HepG2 (cell line): ENCODE measurements around the gene DQX1. TPM values are rescaled to one million over a fixed set of nuclear protein-coding genes. Genes with fewer than 3 reads are reported as not detected.

Experiments used
- ARID2 ChIP-seq: sonication (generic); formaldehyde crosslinking; IDR thresholded peaks from 2 replicates; pipeline ENCODE4 v1.8.1; 2022; ENCODE audit warnings: mild to moderate bottlenecking, missing genetic modification reagents, borderline replicate concordance
- CBX5 ChIP-seq: sonication (generic); formaldehyde crosslinking; IDR thresholded peaks from 2 replicates; pipeline ENCODE4 v1.4.0; 2020; ENCODE audit warnings: missing genetic modification reagents, borderline replicate concordance
- CEBPB ChIP-seq: IDR thresholded peaks from 2 replicates; pipeline ENCODE4 v1.6.1; 2011; ENCODE audit warnings: low read depth, low read length, improper control_type of control experiment, borderline replicate concordance
- GTF2F1 ChIP-seq: fragments of 150-350 bp; IDR thresholded peaks from 2 replicates; pipeline ENCODE4 v1.6.1; 2014; ENCODE audit warnings: low read length
- KDM5A ChIP-seq: fragments of 200-600 bp; sonication (generic); IDR thresholded peaks from 2 replicates; pipeline ENCODE4 v1.7.0; 2018; ENCODE audit warnings: antibody characterized with exemption, mild to moderate bottlenecking, low read length, borderline replicate concordance
- PHF20 ChIP-seq: sonication (generic); formaldehyde crosslinking; IDR thresholded peaks from 2 replicates; pipeline ENCODE4 v1.5.0; 2020; ENCODE audit warnings: mild to moderate bottlenecking, missing genetic modification reagents
- POLR2G ChIP-seq: fragments of 200-400 bp; formaldehyde crosslinking; IDR thresholded peaks from 2 replicates; pipeline ENCODE4 v1.6.1; 2018; ENCODE audit warnings: mild to moderate bottlenecking, low read depth, low read length, moderate library complexity
- RBAK ChIP-seq: sonication (generic); formaldehyde crosslinking; IDR thresholded peaks from 2 replicates; pipeline ENCODE4 v1.5.1; 2020; ENCODE audit warnings: mild to moderate bottlenecking, missing genetic modification reagents
- SIN3B ChIP-seq: fragments of 150-350 bp; IDR thresholded peaks from 2 replicates; pipeline ENCODE4 v1.6.1; 2014; ENCODE audit warnings: low read length
- SP1 ChIP-seq, 2 experiments: fragments of 450-650 bp in 1 of 2; sonication (generic) in 1 of 2; formaldehyde crosslinking in 1 of 2; IDR thresholded peaks; 2 replicates each; pipeline versions ENCODE4 v1.4.0 to v1.6.1; 2016 to 2020; ENCODE audit warnings: missing genetic modification reagents in 1 of 2
- ZNF260 ChIP-seq: sonication (generic); formaldehyde crosslinking; IDR thresholded peaks from 2 replicates; pipeline ENCODE4 v1.4.0; 2020; ENCODE audit warnings: missing genetic modification reagents, low read depth, mild to moderate bottlenecking, borderline replicate concordance
- ZNF33A ChIP-seq: sonication (generic); formaldehyde crosslinking; IDR thresholded peaks from 2 replicates; pipeline ENCODE4 v1.5.1; 2020; ENCODE audit warnings: missing genetic modification reagents, mild to moderate bottlenecking, moderate library complexity, borderline replicate concordance
- ZNF34 ChIP-seq: sonication (generic); formaldehyde crosslinking; IDR thresholded peaks from 2 replicates; pipeline ENCODE4 v1.4.0; 2020; ENCODE audit warnings: mild to moderate bottlenecking, missing genetic modification reagents, borderline replicate concordance
- ZNF530 ChIP-seq: sonication (generic); formaldehyde crosslinking; IDR thresholded peaks from 2 replicates; pipeline ENCODE4 v1.5.0; 2020; ENCODE audit warnings: low read depth, mild to moderate bottlenecking, missing genetic modification reagents
- ZNF562 ChIP-seq: sonication (generic); formaldehyde crosslinking; IDR thresholded peaks from 2 replicates; pipeline ENCODE4 v1.8.0; 2022; ENCODE audit warnings: missing genetic modification reagents, borderline replicate concordance
- ZNF569 ChIP-seq: sonication (generic); formaldehyde crosslinking; IDR thresholded peaks from 2 replicates; pipeline ENCODE4 v1.5.0; 2020; ENCODE audit warnings: mild to moderate bottlenecking, missing genetic modification reagents, moderate library complexity, borderline replicate concordance
- ZNF576 ChIP-seq: sonication (generic); formaldehyde crosslinking; IDR thresholded peaks from 2 replicates; pipeline ENCODE4 v1.4.0; 2020; ENCODE audit warnings: mild to moderate bottlenecking, missing genetic modification reagents
- ZNF614 ChIP-seq: IDR thresholded peaks from 2 replicates; pipeline ENCODE4 v1.6.1; 2018; ENCODE audit warnings: missing biosample characterization, missing genetic modification reagents, inconsistent platforms, borderline replicate concordance
- ZNF766 ChIP-seq: sonication (generic); formaldehyde crosslinking; IDR thresholded peaks from 2 replicates; pipeline ENCODE4 v1.5.0; 2020; ENCODE audit warnings: missing genetic modification reagents, borderline replicate concordance
- ZNF790 ChIP-seq: sonication (generic); formaldehyde crosslinking; IDR thresholded peaks from 2 replicates; pipeline ENCODE4 v1.8.0; 2022; ENCODE audit warnings: missing genetic modification reagents, mild to moderate bottlenecking, borderline replicate concordance
- ZSCAN29 ChIP-seq: sonication (generic); formaldehyde crosslinking; conservative IDR thresholded peaks from 2 replicates; pipeline ENCODE4 v1.4.0; 2020; ENCODE audit warnings: mild to moderate bottlenecking, missing genetic modification reagents
- polyA plus RNA-seq, 8 experiments: library from polyadenylated mRNA; depleted of rRNA in 3 of 8; stranded (reverse) in 7 of 8; unstranded in 1 of 8; fragments of >200 nt; fragmentation: Illumina TruSeq in 4 of 8; extraction: Trizol in 4 of 8; gene quantifications; 2 replicates each; pipeline versions ENCODE4 v1.2.1 to v1.2.3, GENCODE V29; 2011 to 2016; ENCODE audit warnings: low read depth in 4 of 8, missing spikeins in 1 of 8, mixed read lengths in 1 of 8; ENCODE audit not compliant: insufficient read depth in 1 of 8
- total RNA-seq, 5 experiments: library from RNA; depleted of rRNA; stranded (reverse); fragments of >200 nt; fragmentation: Illumina TruSeq; extraction: Trizol; gene quantifications; 2 replicates each; pipeline ENCODE4 v1.2.3, GENCODE V29; 2016; ENCODE audit warnings: low read depth in 1 of 5
- TF ChIP-seq, protein P1 (sequence below): sonication (generic); formaldehyde crosslinking; IDR thresholded peaks from 2 replicates; pipeline ENCODE4 v1.8.0; 2022; ENCODE audit warnings: mild to moderate bottlenecking, missing genetic modification reagents, moderate library complexity
- TF ChIP-seq, protein P2 (sequence below): sonication (generic); formaldehyde crosslinking; IDR thresholded peaks from 2 replicates; pipeline ENCODE4 v1.4.0; 2020; ENCODE audit warnings: mild to moderate bottlenecking, low read depth, missing genetic modification reagents
- TF ChIP-seq, protein P3 (sequence below): sonication (generic); formaldehyde crosslinking; conservative IDR thresholded peaks from 2 replicates; pipeline ENCODE4 v1.4.0; 2020; ENCODE audit warnings: missing genetic modification reagents

DQX1 gene
- total and polyA plus RNA-seq, 2 of the 13 experiments (the other 11 are each of a cell fraction or from before 2014, with no cell fraction given), result 27.6 to 89.8 TPM

DNA sequence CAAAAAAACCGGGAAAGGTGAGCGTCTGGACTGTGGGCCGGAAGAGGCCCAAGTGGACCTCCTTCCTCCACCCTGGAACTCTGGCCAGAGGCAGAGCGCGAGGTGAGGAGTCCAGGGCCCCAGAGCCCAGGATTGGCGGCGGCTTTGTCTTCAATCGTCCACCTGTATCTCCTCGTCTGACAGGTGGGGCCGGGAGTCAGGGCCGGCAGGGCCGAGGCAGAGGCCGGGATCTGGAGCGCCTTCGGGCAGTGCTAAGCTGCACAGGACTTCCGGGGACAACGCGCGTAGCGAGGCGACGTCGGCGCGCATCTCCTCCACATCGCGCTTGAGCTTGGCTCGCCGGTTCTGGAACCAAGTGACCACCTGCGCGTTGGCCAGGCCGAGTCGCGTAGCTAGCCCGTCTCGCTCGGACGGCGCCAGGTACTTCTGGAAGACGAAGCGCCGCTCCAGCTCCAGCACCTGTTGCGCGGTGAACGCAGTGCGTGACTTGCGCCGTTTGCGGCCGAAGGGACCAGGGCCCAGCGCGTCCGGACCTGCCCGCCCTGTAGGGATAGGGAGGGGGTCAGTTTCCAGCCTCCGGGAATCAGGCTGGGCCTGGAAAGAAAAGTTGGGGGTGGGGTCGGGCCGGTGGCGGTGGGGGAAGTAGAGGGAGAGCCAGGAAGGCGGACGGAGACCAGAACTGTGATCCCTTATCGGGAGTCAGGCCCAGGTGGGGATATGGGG lies 28.1 kb downstream of the DQX1 start (continued):
- TF ChIP-seq ZNF33A (CRISPR knock-in tag), result no peak
- 0 out of 2 replicates have a peak, but pooled peaks have one; percentile 53 for TF ChIP-seq ZNF530 (CRISPR knock-in tag)
- no peak for TF ChIP-seq SP1 (IDR thresholded peaks at IDR 0.05)
- TF ChIP-seq SP1 (CRISPR knock-in tag; IDR thresholded peaks at IDR 0.05), result no peak
- peak; percentile 91 for TF ChIP-seq ARID2 (CRISPR knock-in tag)
- TF ChIP-seq SIN3B, result no peak
- TF ChIP-seq, protein P1, sequence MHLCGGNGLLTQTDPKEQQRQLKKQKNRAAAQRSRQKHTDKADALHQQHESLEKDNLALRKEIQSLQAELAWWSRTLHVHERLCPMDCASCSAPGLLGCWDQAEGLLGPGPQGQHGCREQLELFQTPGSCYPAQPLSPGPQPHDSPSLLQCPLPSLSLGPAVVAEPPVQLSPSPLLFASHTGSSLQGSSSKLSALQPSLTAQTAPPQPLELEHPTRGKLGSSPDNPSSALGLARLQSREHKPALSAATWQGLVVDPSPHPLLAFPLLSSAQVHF (CRISPR knock-in tag), result 0 out of 2 replicates have a peak, but pooled peaks have one; percentile 30
- TF ChIP-seq ZNF766 (CRISPR knock-in tag), result no peak; the same call in 1 of the 2 replicates
- no peak for TF ChIP-seq CEBPB
- TF ChIP-seq, protein P2, sequence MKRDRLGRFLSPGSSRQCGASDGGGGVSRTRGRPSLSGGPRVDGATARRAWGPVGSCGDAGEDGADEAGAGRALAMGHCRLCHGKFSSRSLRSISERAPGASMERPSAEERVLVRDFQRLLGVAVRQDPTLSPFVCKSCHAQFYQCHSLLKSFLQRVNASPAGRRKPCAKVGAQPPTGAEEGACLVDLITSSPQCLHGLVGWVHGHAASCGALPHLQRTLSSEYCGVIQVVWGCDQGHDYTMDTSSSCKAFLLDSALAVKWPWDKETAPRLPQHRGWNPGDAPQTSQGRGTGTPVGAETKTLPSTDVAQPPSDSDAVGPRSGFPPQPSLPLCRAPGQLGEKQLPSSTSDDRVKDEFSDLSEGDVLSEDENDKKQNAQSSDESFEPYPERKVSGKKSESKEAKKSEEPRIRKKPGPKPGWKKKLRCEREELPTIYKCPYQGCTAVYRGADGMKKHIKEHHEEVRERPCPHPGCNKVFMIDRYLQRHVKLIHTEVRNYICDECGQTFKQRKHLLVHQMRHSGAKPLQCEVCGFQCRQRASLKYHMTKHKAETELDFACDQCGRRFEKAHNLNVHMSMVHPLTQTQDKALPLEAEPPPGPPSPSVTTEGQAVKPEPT (CRISPR knock-in tag), result 0 out of 2 replicates have a peak, but pooled peaks have one; percentile 40
- TF ChIP-seq ZNF34 (CRISPR knock-in tag), result 0 out of 2 replicates have a peak, but pooled peaks have one; percentile 66
- TF ChIP-seq PHF20 (CRISPR knock-in tag), result peak; percentile 32; the same call in 1 of the 2 replicates
- TF ChIP-seq CBX5 (CRISPR knock-in tag), result no peak
- TF ChIP-seq ZNF790, result no peak
- no peak for TF ChIP-seq ZNF569
- TF ChIP-seq, protein P3, sequence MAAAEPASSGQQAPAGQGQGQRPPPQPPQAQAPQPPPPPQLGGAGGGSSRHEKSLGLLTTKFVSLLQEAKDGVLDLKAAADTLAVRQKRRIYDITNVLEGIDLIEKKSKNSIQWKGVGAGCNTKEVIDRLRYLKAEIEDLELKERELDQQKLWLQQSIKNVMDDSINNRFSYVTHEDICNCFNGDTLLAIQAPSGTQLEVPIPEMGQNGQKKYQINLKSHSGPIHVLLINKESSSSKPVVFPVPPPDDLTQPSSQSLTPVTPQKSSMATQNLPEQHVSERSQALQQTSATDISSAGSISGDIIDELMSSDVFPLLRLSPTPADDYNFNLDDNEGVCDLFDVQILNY, result no peak
- no peak for TF ChIP-seq KDM5A
- TF ChIP-seq POLR2G, result peak; percentile 20; the same call in 1 of the 2 replicates
- TF ChIP-seq ZNF260 (CRISPR knock-in tag), result no peak
- 0 out of 2 replicates have a peak, but pooled peaks have one; percentile 24 for TF ChIP-seq ZNF562 (CRISPR knock-in tag)
- TF ChIP-seq RBAK (CRISPR knock-in tag), result no peak
- TF ChIP-seq ZSCAN29 (CRISPR knock-in tag), result no peak
- TF ChIP-seq GTF2F1, result no peak
- 0 out of 2 replicates have a peak, but pooled peaks have one; percentile 3 for TF ChIP-seq ZNF614 (CRISPR knock-in tag)
- no peak for TF ChIP-seq ZNF576 (CRISPR knock-in tag)
